Adrenal gland (tissue), 5 donors: ENCODE measurements around the gene BOK.

Experiments used
- CTCF ChIP-seq, 6 experiments: fragments of 450-650 bp in 4 of 6; fragments of 200-600 bp in 2 of 6; sonication (generic) in 1 of 6; IDR thresholded peaks; 1 replicate in 5 of 6; 2 replicates in 1 of 6; pipeline versions ENCODE4 v1.5.1 to v1.8.0; 2016 to 2021; ENCODE audit warnings: antibody characterized with exemption in 6 of 6, mild to moderate bottlenecking in 2 of 6, moderate library complexity in 1 of 6
- POLR2A ChIP-seq, 2 donors: fragments of 450-650 bp; IDR thresholded peaks; one replicate each; pipeline ENCODE4 v1.6.1; 2017; ENCODE audit warnings: antibody characterized with exemption in 2 of 2, mild to moderate bottlenecking in 2 of 2, moderate library complexity in 1 of 2
- donor health status: DM: no; HTN: no; CAD: no.

GRCh38 chr2:241551599-241551997 is 6.9 kb upstream of the BOK start:
- TF ChIP-seq CTCF (IDR thresholded peaks at IDR 0.05) (no peak), POLR2A (IDR thresholded peaks at IDR 0.05) (no peak)
